Smooth muscle cell (in vitro differentiated cells): Measurements from ENCODE around the gene CKB. TPM values are rescaled to one million over a fixed set of nuclear protein-coding genes. Genes with fewer than 3 reads are reported as not detected.

Experiments
- DNase-seq: peaks from one replicate; lab custom pipeline; 2025; ENCODE audit not compliant: unreplicated experiment; lab: John Stamatoyannopoulos, UW
- H2AFZ ChIP-seq: fragments of 200-600 bp; sonication (generic); 2 replicates; pipeline ENCODE4 v1.6.0; 2016; ENCODE audit warnings: antibody characterized with exemption, low read depth, mild to moderate bottlenecking
- H3F3A ChIP-seq: fragments of 200-600 bp; sonication (generic); 2 replicates; pipeline ENCODE4 v1.6.0; 2017; ENCODE audit warnings: antibody characterized with exemption, low read depth
- H3K27ac ChIP-seq: fragments of 200-600 bp; sonication (generic); 2 replicates; pipeline ENCODE4 v1.5.1; 2016; ENCODE audit warnings: low read depth, mild to moderate bottlenecking
- H3K27me3 ChIP-seq: fragments of 200-600 bp; sonication (generic); 2 replicates; pipeline ENCODE4 v1.6.1; 2016; ENCODE audit warnings: low read depth, mild to moderate bottlenecking
- H3K36me3 ChIP-seq: fragments of 200-600 bp; sonication (generic); 2 replicates; pipeline ENCODE4 v1.5.1; 2016; ENCODE audit warnings: low read depth
- H3K4me1 ChIP-seq: fragments of 200-600 bp; sonication (generic); 2 replicates; pipeline ENCODE4 v1.5.1; 2016; ENCODE audit warnings: low read depth
- H3K4me2 ChIP-seq: fragments of 200-600 bp; sonication (generic); 2 replicates; pipeline ENCODE4 v1.6.0; 2016; ENCODE audit warnings: mild to moderate bottlenecking
- H3K4me3 ChIP-seq: fragments of 200-600 bp; sonication (generic); 2 replicates; pipeline ENCODE4 v1.5.1; 2016; ENCODE audit warnings: mild to moderate bottlenecking
- H3K79me2 ChIP-seq: fragments of 200-600 bp; sonication (generic); 2 replicates; pipeline ENCODE4 v1.6.0; 2016; ENCODE audit warnings: low read depth, mild to moderate bottlenecking
- H3K9ac ChIP-seq: fragments of 200-600 bp; sonication (generic); 2 replicates; pipeline ENCODE4 v1.6.0; 2016; ENCODE audit warnings: low read depth
- H3K9me3 ChIP-seq: fragments of 200-600 bp; sonication (generic); replicated peaks from 2 replicates; pipeline ENCODE4 v1.5.1; 2016; ENCODE audit warnings: low read depth
- H4K20me1 ChIP-seq: fragments of 200-600 bp; sonication (generic); 2 replicates; pipeline ENCODE4 v1.6.0; 2016; ENCODE audit warnings: low read depth
- WGBS: methylation state at CpG from one replicate; pipeline ENCODE4 v1.1.7; 2016; ENCODE audit warnings: low lambda C conversion rate; 5-methylcytosine and 5-hydroxymethylcytosine counted together
- polyA plus RNA-seq: library from polyadenylated mRNA; unstranded; fragments of >200 nt; fragmentation: Nextera tagmentation; extraction: Ambion mirVana; gene quantifications from 2 replicates; pipeline ENCODE4 v1.2.1, GENCODE V29; 2016
- total RNA-seq: library from RNA; depleted of rRNA; stranded (reverse); fragments of >200 nt; gene quantifications from 2 replicates; pipeline ENCODE4 v1.2.3, GENCODE V29; 2014
- TF ChIP-seq, protein P1 (sequence below): fragments of 200-600 bp; sonication (generic); IDR thresholded peaks from 2 replicates; pipeline ENCODE4 v1.5.1; 2017; ENCODE audit warnings: borderline replicate concordance, mild to moderate bottlenecking, antibody characterized with exemption; ENCODE audit not compliant: insufficient read depth, poor library complexity, severe bottlenecking

CKB gene
- total and polyA plus RNA-seq, 2 experiments from 2014 or later, result 25.7 to 62.9 TPM

DNA sequence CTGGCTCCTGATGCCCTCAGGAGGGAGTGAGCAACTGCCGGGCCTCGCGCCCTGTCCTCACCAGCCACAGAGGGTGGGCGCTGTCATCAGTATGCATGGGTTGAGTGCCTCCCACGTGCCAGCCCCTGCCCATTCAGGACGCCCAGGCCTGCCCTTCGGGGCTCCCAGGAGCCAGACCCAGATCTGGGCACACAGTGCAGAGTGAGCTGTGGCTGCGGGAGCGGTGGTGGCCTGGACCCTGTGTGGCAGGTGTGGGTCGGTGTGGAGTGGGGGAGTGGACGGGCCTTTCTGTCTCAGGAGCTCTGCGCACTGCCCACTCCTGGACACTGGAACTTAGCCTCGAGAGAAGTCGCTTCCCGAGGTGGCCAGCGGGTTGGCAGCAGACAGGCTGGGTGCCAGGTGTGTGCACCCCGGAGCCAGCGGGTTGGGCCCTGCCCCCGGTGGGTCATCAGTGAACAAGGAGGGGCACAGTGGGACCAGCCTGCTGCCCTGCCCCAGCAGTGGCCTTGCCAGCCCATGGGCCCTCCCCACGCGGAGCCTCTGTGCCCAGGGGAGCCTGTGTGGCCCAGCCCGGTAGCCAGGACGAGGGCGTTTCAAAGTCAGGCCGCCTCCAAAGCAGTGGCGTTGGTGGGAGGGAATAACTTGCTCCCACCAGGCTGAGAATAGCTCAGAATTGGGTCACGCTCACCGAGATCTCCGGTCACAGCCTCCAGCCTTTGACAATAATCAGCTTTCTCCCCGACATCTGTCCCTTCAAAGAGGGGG lies 15.8 kb upstream of the CKB start:
- no peak overlapping the region for H3K27ac ChIP-seq

DNA sequence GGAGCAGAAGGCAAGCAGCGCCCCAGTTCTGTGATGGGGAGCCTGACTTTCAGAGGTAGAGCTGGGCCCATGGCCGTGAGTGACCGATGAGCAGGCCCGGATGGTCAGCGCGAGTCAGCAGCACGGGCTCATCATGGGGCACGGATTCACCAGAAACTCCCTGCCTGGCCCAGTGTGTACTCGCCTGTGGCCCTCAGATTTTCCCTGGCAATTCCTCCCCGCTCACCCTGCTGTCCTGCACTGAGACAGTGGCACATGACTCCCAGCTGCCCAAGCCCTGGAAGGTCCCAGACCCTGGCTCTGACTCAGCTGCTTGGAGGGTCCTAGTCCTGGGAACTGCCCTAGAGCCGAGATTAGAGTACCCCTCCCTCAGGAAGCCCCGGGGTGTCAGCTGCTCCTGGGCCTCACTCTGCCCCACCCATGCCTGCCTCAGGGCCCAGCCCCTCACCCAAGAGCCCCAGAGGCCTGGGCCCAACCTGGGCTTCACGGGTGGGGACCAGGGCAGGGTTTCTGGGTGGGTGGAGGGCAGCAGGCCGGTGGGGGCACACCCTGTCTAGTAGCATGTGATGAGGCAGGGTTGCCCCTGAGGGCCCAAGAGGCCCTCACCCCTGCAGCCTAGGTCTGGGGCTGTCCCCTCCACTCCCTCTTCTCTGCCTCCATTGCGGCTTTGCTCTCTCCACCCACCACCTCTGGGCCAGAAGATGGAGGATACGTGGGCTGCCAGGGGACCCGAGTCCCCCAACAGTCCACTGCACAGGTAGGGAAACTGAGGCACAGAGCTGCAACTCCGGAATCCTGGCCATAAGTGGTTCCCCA lies 14.8 kb upstream of the CKB start:
- no peak overlapping the region for H3K4me3 ChIP-seq
- no peak overlapping the region for H2AFZ ChIP-seq
- TF ChIP-seq, protein P1, sequence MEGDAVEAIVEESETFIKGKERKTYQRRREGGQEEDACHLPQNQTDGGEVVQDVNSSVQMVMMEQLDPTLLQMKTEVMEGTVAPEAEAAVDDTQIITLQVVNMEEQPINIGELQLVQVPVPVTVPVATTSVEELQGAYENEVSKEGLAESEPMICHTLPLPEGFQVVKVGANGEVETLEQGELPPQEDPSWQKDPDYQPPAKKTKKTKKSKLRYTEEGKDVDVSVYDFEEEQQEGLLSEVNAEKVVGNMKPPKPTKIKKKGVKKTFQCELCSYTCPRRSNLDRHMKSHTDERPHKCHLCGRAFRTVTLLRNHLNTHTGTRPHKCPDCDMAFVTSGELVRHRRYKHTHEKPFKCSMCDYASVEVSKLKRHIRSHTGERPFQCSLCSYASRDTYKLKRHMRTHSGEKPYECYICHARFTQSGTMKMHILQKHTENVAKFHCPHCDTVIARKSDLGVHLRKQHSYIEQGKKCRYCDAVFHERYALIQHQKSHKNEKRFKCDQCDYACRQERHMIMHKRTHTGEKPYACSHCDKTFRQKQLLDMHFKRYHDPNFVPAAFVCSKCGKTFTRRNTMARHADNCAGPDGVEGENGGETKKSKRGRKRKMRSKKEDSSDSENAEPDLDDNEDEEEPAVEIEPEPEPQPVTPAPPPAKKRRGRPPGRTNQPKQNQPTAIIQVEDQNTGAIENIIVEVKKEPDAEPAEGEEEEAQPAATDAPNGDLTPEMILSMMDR, result no peak
- no peaks in the 10 kb centered on the region for H3K36me3 ChIP-seq
- H3F3A ChIP-seq, result peaks cover 4% of the 10 kb centered on the region
- no peak for DNase-seq
- H3K27me3 ChIP-seq, result no peaks in the 10 kb centered on the region
- no peaks in the 10 kb centered on the region for H4K20me1 ChIP-seq
- H3K27ac ChIP-seq, result no peak overlapping the region
- no peaks in the 10 kb centered on the region for H3K9me3 ChIP-seq
- 87% methylated on average over 16 of the region's 18 CpGs for WGBS
- H3K9ac ChIP-seq, result no peak overlapping the region
- peaks cover 16% of the 10 kb centered on the region for H3K4me1 ChIP-seq
- no peak overlapping the region for H3K4me2 ChIP-seq
- H3K79me2 ChIP-seq, result no peaks in the 10 kb centered on the region

More for the DNA sequence above, 15.8 kb upstream of the CKB start:
- 85% methylated on average over 30 of the region's 30 CpGs for WGBS
- no peaks in the 10 kb centered on the region for H3K36me3 ChIP-seq
- H3K79me2 ChIP-seq, result no peaks in the 10 kb centered on the region
- no peak overlapping the region for H3K4me3 ChIP-seq
- H3F3A ChIP-seq, result peaks cover 4% of the 10 kb centered on the region
- H4K20me1 ChIP-seq, result no peaks in the 10 kb centered on the region
- peaks cover 25% of the 10 kb centered on the region for H3K4me1 ChIP-seq
- no peak overlapping the region for H3K9ac ChIP-seq
- no peak for DNase-seq
- TF ChIP-seq, protein P1, result no peak
- H3K4me2 ChIP-seq, result no peak overlapping the region
- no peaks in the 10 kb centered on the region for H3K9me3 ChIP-seq
- no peak overlapping the region for H2AFZ ChIP-seq
- H3K27me3 ChIP-seq, result no peaks in the 10 kb centered on the region

DNA sequence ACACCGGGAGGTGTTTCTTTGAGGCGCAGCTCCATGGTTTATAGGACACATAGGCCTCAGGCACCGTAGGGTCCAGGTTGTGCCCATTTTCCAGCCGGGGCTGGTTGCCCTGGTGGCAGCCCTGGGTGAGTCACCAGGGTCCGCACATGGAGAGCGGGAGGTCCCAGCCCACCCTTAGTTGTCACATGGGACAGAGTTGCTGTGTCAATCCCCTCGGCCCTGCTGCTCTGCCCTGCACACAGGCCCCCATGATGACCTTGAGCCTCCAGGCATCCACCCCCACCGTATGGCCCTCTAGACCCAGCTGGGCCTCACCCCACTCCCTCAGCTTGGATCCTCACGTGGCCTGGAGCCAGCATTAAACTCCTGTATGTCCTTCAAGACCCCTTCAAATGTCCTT lies 14.1 kb upstream of the CKB start:
- Histone ChIP-seq H3F3A (peaks cover 4% of the 10 kb centered on the region), H3K9ac (no peak overlapping the region), H3K4me2 (no peak overlapping the region), H3K36me3 (no peaks in the 10 kb centered on the region), H3K79me2 (no peaks in the 10 kb centered on the region), H3K27ac (no peak overlapping the region), H3K27me3 (no peaks in the 10 kb centered on the region), H3K4me3 (no peak overlapping the region), H3K4me1 (peaks cover 9% of the 10 kb centered on the region), H3K9me3 (no peaks in the 10 kb centered on the region), H2AFZ (no peak overlapping the region), H4K20me1 (peaks cover 4% of the 10 kb centered on the region)
- WGBS, result 78% methylated on average over 9 of the region's 9 CpGs
- no peak for DNase-seq
- TF ChIP-seq, protein P1, result no peak
